Heart right ventricle (tissue), 16 donors: ENCODE results near the gene ZSCAN10. TPM values are rescaled to one million over a fixed set of nuclear protein-coding genes. Genes with fewer than 3 reads are reported as not detected.
A peak's percentile ranks its signal among the peaks of the same experiment; 100 is the strongest.

Source experiments
- ATAC-seq, 8 donors: fragments of 200-7000 bp; cut with Tn5 transposase; one replicate each; pipeline ENCODE4 v1.9.1; 2020; ENCODE audit warnings: mild to moderate bottlenecking in 8 of 8, moderate library complexity in 8 of 8, moderate number of reproducible peaks in 1 of 8
- DNase-seq, 2 donors: peaks; one replicate each; pipeline ENCODE4 v3.0.0-alpha.2; 2020
- H3K27ac ChIP-seq, 10 donors: fragments of 200-600 bp; sonication (generic) in 2 of 10; one replicate each; pipeline versions ENCODE4 v1.5.0 to v1.8.0; 2020 to 2022; ENCODE audit warnings: mild to moderate bottlenecking in 3 of 10
- H3K27me3 ChIP-seq, 7 donors: fragments of 200-600 bp; one replicate each; pipeline ENCODE4 v1.8.0; 2021 to 2022; ENCODE audit warnings: mild to moderate bottlenecking in 2 of 7
- H3K36me3 ChIP-seq, 9 donors: fragments of 200-600 bp; sonication (generic) in 1 of 9; one replicate each; pipeline versions ENCODE4 v1.5.0 to v1.8.0; 2020 to 2022; ENCODE audit warnings: mild to moderate bottlenecking in 2 of 9
- H3K4me1 ChIP-seq, 9 donors: fragments of 200-600 bp; sonication (generic) in 1 of 9; one replicate each; pipeline versions ENCODE4 v1.5.0 to v1.8.0; 2020 to 2022; ENCODE audit warnings: mild to moderate bottlenecking in 4 of 9
- H3K4me3 ChIP-seq, 10 donors: fragments of 200-600 bp; sonication (generic) in 2 of 10; one replicate each; pipeline versions ENCODE4 v1.5.0 to v1.8.0; 2020 to 2022; ENCODE audit warnings: mild to moderate bottlenecking in 7 of 10, moderate library complexity in 2 of 10
- H3K9me3 ChIP-seq, 11 donors: fragments of 200-600 bp in 10 of 11; sonication (generic) in 2 of 11; one replicate each; pipeline versions ENCODE4 v1.5.0 to v1.8.0; 2013 to 2022; ENCODE audit warnings: mild to moderate bottlenecking in 2 of 11, control low read depth in 1 of 11, moderate library complexity in 1 of 11
- WGBS, 2 donors: extraction: QIAGEN DNeasy Blood & Tissue Kit; methylation state at CpG; one replicate each; pipeline ENCODE4 v1.1.7; 2013; ENCODE audit warnings: inconsistent platforms in 1 of 2; 5-methylcytosine and 5-hydroxymethylcytosine counted together
- intact Hi-C, 10 donors: fragments of 100-400 bp; cut with DNase I; formaldehyde crosslinking; loops; one replicate each; pipeline versions ENCODE4 v1.11.1 to v1.14.2; 2022
- polyA plus RNA-seq, 2 donors: library from polyadenylated mRNA; stranded (reverse); fragments of 200-250 nt; gene quantifications; one replicate each; pipeline ENCODE4 v1.2.3, GENCODE V29; 2013
- total RNA-seq, 10 donors: library from RNA; stranded (reverse); fragmentation: NEBNext Ultra II Directional in 3 of 10; extraction: Animal tissue kit (Norgen Biotek cat#: 25700) in 3 of 10; gene quantifications; one replicate each; pipeline versions ENCODE4 v1.2.1 to v1.2.4, GENCODE V29; 2021 to 2023
- TF ChIP-seq, protein P1 (sequence below), 9 donors: fragments of 200-600 bp; sonication (generic) in 2 of 9; IDR thresholded peaks; one replicate each; pipeline versions ENCODE4 v1.5.0 to v1.8.0; 2021 to 2022; ENCODE audit warnings: antibody characterized with exemption in 9 of 9, mild to moderate bottlenecking in 5 of 9, moderate library complexity in 1 of 9
- donor health status: Arrhythmogenic right ventricular cardiomyopathy.
- donor health status: ischemic (EF 13 %, LVEDD 7.1; RV severe dilation, severe dysfunction).
- donor health status: healthy with polysubstance abuse.
- donor health status: DM: no; HTN: yes; CAD: no.
- donor health status: DM: no; HTN: no; CAD: no.
- donor health status: ischemic (EF 25% LVEDD 6.9; RV normal size, moderate dysfunction).
- donor health status: ischemic (EF 25% LVEDD 5.7; RV mildly dilated, moderate dysfunction).
- donor health status: healthy.
- donor health status: DM: yes; HTN: yes; CAD: no.
- donor health status: Ischemic cardiomyopathy.
- donor health status: ischemic (EF 35%, LVEDD 5.7; RV mildly dilated, moderate dysfunction).
- donor health status: nonischemic (EF 11% LVEDD 7.7; RV severe dilation, severe dysfunction).
- donor health status: DM: yes; HTN: yes; CAD: no.
- donor health status: PGD.
- donor health status: ischemic (EF 29% LVEDD 5.4; RV normal size, mild dysfunction).
- donor health status: nonischemic (EF 23%, LVEDD 6.1; RV moderate dilation, normal function).

Gene ZSCAN10
- total and polyA plus RNA-seq, 12 donors = 0.01 to 0.07 TPM; not detected in 10

- no peak for ATAC-seq
- Histone ChIP-seq H3K27ac (no peak overlapping the region), H3K27me3 (peaks cover 0 to 7% (median 0%) of the 10 kb centered on the region in 7 donors), H3K9me3 (no peaks in the 10 kb centered on the region), H3K36me3 (peaks cover 0 to 11% (median 6%) of the 10 kb centered on the region in 9 donors), H3K4me3 (no peak overlapping the region), H3K4me1 (peaks cover 5 to 56% (median 32%) of the 10 kb centered on the region in 9 donors)
- DNase-seq = no peak
- intact Hi-C loops = no loop called here
- TF ChIP-seq, protein P1, sequence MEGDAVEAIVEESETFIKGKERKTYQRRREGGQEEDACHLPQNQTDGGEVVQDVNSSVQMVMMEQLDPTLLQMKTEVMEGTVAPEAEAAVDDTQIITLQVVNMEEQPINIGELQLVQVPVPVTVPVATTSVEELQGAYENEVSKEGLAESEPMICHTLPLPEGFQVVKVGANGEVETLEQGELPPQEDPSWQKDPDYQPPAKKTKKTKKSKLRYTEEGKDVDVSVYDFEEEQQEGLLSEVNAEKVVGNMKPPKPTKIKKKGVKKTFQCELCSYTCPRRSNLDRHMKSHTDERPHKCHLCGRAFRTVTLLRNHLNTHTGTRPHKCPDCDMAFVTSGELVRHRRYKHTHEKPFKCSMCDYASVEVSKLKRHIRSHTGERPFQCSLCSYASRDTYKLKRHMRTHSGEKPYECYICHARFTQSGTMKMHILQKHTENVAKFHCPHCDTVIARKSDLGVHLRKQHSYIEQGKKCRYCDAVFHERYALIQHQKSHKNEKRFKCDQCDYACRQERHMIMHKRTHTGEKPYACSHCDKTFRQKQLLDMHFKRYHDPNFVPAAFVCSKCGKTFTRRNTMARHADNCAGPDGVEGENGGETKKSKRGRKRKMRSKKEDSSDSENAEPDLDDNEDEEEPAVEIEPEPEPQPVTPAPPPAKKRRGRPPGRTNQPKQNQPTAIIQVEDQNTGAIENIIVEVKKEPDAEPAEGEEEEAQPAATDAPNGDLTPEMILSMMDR (IDR thresholded peaks at IDR 0.05) = no peak
- 89 to 94% methylated on average over 15 to 16 of the region's 16 CpGs for WGBS, 2 donors
Observed at GRCh38 chr16:3147046-3147756, 48.1 kb upstream of the ZSCAN10 start.

- peaks cover 2 to 40% (median 18%) of the 10 kb centered on the region in 9 donors for H3K4me1 ChIP-seq
- ATAC-seq (no peak), DNase-seq (no peak)
- peaks cover 0 to 27% (median 19%) of the 10 kb centered on the region in 9 donors for H3K36me3 ChIP-seq
- intact Hi-C loops = no loop called here
- H3K4me3 ChIP-seq = no peak overlapping the region
- no peaks in the 10 kb centered on the region for H3K9me3 ChIP-seq
- TF ChIP-seq, protein P1 (IDR thresholded peaks at IDR 0.05) = no peak
- peak overlapping the region in 1 of 10 donors; percentile 94 for H3K27ac ChIP-seq
- H3K27me3 ChIP-seq = no peaks in the 10 kb centered on the region
- 69 to 72% methylated on average over 12 of the region's 12 CpGs for WGBS, 2 donors
Observed at GRCh38 chr16:3145660-3146059, 46.6 kb upstream of the ZSCAN10 start.

DNA sequence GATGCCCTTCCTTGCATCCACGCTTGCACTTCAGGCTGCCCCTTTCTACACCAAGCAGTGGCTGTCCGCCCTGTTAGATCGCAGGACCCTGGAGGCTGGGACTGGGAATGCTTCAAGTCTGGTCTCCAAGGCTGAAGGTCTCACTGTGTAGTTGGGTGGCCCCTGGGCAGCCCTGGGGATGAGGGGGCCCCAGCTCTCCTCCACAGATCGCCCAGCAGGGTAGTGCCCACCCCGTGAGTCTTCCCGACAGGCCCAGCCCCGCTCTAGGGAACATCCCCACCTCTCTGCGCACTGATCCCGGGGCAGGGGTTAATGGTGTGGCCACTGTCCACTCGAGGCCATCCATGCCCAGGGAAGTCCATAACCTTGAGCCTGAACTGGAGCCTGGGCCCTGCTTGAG is 46.1 kb upstream of the ZSCAN10 start:
- WGBS, 2 donors = 85 to 87% methylated on average over 10 of the region's 10 CpGs
- Histone ChIP-seq H3K4me1 (peaks cover 2 to 40% (median 18%) of the 10 kb centered on the region in 9 donors), H3K36me3 (peaks cover 0 to 32% (median 19%) of the 10 kb centered on the region in 9 donors), H3K4me3 (no peak overlapping the region), H3K27ac (peak overlapping the region in 2 of 10 donors; percentile 90 to 94), H3K9me3 (no peaks in the 10 kb centered on the region), H3K27me3 (no peaks in the 10 kb centered on the region)
- intact Hi-C loops = no loop called here
- DNase-seq (no peak), ATAC-seq (no peak)
- TF ChIP-seq, protein P1 (IDR thresholded peaks at IDR 0.05) = no peak

DNA sequence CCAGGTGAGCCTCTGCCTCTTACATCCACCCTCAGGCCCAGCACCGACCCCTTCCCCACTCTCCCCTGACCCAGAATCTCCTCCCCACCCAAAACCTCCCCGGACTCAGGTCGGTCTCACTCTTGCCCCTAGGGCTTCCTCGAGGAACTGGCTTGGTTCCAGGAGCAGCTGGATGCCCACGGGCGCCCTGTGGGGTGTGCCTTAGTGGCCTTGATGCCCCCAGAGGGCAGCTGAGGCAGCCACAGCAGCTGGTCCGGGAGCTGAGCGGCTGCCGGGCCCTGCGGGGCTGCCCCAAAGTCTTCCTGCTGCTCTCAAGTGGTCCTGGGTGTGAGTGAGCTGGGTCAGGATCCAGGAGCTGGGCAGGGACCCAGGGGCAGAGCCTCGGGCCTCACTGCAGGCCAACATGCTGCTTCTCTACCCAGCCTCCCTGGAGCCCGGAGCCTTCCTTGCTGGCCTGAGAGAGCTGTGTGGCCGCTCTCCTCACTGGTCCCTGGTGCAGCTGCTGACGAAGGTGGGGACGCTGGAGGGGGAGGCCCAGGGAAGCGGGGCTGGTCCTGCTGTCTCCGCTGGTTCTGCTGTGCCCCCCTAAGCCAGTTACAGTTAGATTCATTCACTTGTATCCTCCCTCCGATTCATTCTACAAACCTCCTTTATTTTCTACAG is 45.4 kb upstream of the ZSCAN10 start:
- Histone ChIP-seq H3K27ac (peak overlapping the region; percentile 64 to 94 (median 84)), H3K27me3 (no peaks in the 10 kb centered on the region), H3K4me3 (no peak overlapping the region), H3K36me3 (peaks cover 0 to 39% (median 19%) of the 10 kb centered on the region in 9 donors), H3K9me3 (no peaks in the 10 kb centered on the region), H3K4me1 (peaks cover 2 to 35% (median 17%) of the 10 kb centered on the region in 9 donors)
- intact Hi-C loops = no loop called here
- DNase-seq (no peak), ATAC-seq (peak in 4 of 8 donors; percentile 1 to 11 (median 9))
- TF ChIP-seq, protein P1 (IDR thresholded peaks at IDR 0.05) = no peak
- 70 to 73% methylated on average over 18 of the region's 18 CpGs for WGBS, 2 donors
